Embryonic facial prominence (tissue), 1 donor: ENCODE measurements around the gene TNIK.

ENCODE experiments used
- DNase-seq: peaks from one replicate; pipeline ENCODE4 v3.0.0-alpha.2; 2016; ENCODE audit errors: extremely low spot score

The TNIK gene

GRCh38 chr3:171044835-171045793, 415.1 kb downstream of the TNIK start:
- no peak for DNase-seq

GRCh38 chr3:171044384-171044783, 415.8 kb downstream of the TNIK start:
- DNase-seq = no peak

- no peak for DNase-seq
Measured at GRCh38 chr3:171039674-171040073, 420.5 kb downstream of the TNIK start.

- no peak for DNase-seq
Measured at GRCh38 chr3:171038342-171038741, 421.9 kb downstream of the TNIK start.

- DNase-seq = peak; percentile 10
Measured at GRCh38 chr3:171028779-171029232, 431.4 kb downstream of the TNIK start.

GRCh38 chr3:171028025-171028778, 432.0 kb downstream of the TNIK start:
- DNase-seq = no peak

DNA sequence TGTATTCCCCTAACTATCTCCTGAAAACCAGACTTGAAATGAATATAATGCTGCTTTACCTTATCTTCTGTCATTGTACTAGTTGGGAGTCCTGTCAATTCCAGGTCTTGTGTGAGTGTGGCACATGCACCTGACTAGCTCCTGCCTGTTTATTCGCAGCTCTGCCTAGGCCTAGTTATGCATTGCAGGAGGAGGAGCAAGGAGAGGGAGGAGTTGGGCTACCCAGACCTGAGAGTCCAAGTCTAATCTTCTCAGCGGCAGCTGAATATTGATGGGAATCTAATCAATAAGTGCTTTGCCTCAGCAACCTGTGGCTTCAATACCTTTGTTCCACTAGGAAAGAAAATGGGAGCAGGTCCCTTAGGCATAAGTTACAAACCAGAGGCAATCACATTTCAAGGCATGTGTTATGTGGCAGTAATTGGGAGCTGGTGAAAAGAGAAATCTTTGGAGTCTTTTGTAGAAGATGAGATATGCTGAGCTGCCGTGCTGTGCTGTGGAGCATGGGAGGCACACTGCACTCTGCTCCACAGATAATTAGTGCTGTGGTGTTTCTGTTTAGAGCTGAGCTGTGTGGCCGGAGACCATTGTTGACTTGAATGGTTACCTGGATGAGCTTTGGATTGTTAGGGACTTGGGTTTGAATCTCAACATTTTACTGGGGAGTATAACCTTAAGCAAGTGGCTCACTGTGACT, 433.5 kb downstream of the TNIK start, which contains the start of gene SLC2A2:
SLC2A2 (minus strand) TSS at position 124 of the 697 bp plus-strand sequence; CDS start at position 74, 50 bp downstream.
- DNase-seq = no peak

DNA sequence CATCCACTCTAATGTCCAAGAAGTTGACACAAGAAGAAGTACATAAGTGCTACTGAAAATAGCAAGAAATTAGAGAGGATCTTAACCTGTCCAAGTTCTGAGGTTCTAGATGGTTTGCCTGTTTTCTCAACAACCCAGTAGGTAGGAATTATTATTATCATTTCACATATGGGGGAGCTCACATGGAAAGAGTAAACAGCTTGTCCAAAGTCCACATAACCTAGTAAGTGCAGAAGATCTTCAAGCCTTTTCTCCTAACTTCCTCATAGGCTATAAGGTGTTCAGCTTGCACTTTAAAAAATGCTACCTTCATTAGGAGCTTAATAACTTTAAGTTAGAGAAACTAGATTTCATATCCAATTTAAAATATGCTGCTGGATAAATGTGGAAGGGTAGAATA, 436.6 kb downstream of the TNIK start:
- no peak for DNase-seq

DNA sequence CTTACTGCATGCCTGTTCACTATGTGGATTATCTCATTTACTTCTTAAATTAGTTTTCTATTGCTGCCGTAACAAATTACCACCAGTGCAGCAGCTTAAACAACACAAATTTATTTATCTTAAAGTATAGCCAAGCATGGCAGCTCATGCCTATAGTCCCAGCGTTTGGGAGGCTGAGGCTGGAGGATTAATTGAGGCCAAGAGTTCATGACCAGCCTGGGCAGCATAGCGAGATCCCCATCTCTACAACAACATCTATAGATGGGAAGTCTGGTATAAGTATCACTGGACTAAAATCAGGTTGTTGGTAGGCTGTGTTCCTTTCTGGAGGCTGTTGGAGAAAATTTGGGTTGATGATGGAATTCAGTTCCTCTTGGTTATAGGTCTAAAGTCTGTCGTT, 438.8 kb downstream of the TNIK start:
- DNase-seq = no peak

- DNase-seq = no peak
Measured at GRCh38 chr3:171018156-171018935, 441.9 kb downstream of the TNIK start.

- DNase-seq = no peak
Measured at GRCh38 chr3:171013822-171014748, 446.1 kb downstream of the TNIK start.

DNA sequence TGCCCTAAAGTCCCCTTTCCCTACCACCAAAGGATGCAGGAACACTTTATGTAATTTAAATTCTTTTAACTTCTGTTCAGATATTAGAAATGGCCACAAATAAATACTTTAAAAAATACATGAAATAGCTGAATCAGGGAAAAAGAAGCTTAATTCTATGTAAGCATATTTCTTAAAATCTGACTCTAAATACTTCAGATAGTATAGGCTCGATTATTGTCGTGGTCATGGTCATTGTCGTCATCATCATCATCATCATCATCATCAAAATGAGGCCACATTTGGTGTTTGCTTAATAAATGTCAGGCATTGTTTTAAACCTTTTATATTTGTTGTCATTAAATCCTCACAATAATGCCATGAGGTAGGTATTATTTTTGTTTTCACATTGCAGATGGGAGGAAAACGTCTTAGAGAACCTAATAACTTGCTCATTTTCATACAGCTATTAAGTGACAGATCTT, 448.3 kb downstream of the TNIK start:
- no peak for DNase-seq
